Endothelial cell of umbilical vein (primary cell): ENCODE results near the gene HLTF. TPM values are rescaled to one million over a fixed set of nuclear protein-coding genes. Genes with fewer than 3 reads are reported as not detected.

ENCODE experiments used
- BruUV-seq: library from RNA; stranded (reverse); fragments of 400-500 nt; replicated peaks from 2 replicates; lab custom pipeline; 2021; lab: Mats Ljungman, UMichigan
- CTCF ChIA-PET: fragments of 300-600, 350-600 bp; sonication (Branson Sonifier 250); formaldehyde crosslinking; loops from one replicate; lab custom pipeline; 2021; ENCODE audit warnings: antibody characterized with exemption, inconsistent platforms; lab: Charles Lee
- POLR2A ChIA-PET: fragments of 300-600, 350-600 bp; sonication (Branson Sonifier 250); formaldehyde crosslinking; loops from one replicate; lab custom pipeline; 2021; ENCODE audit warnings: antibody characterized with exemption, inconsistent platforms; lab: Charles Lee
- DNase-seq: peaks from one replicate; pipeline ENCODE4 v3.0.0-alpha.2; 2011; ENCODE audit warnings: low read depth, low spot score
- FAIRE-seq: peaks from 2 replicates; lab custom pipeline; 2011; peaks lifted over from hg19 to GRCh38; lab: Jason Lieb, UNC
- H2AFZ ChIP-seq: 2 replicates; pipeline ENCODE4 v1.6.0; 2012; ENCODE audit warnings: low read depth, low read length, control low read depth, inconsistent platforms
- H3K27ac ChIP-seq: 2 replicates; pipeline ENCODE4 v1.5.1; 2011; ENCODE audit warnings: low read depth, mild to moderate bottlenecking, control low read depth, low read length, moderate library complexity; ENCODE audit not compliant: insufficient read depth
- H3K27me3 ChIP-seq, 2 experiments: 2 replicates each; pipeline versions ENCODE4 v1.6.0 to v1.6.1; 2011; ENCODE audit warnings: low read length in 2 of 2, mixed read lengths in 1 of 2; ENCODE audit not compliant: control insufficient read depth in 2 of 2, insufficient read depth in 2 of 2
- H3K36me3 ChIP-seq, 2 experiments: 2 replicates in 1 of 2; 3 replicates in 1 of 2; pipeline ENCODE4 v1.5.1; 2011; ENCODE audit warnings: low read length in 2 of 2, mild to moderate bottlenecking in 1 of 2, moderate library complexity in 1 of 2; ENCODE audit not compliant: control insufficient read depth in 2 of 2, insufficient read depth in 2 of 2; ENCODE audit errors: extremely low read depth in 1 of 2
- H3K4me1 ChIP-seq: 3 replicates; pipeline ENCODE4 v1.5.1; 2011; ENCODE audit warnings: mild to moderate bottlenecking, low read length; ENCODE audit not compliant: control insufficient read depth, insufficient read depth; ENCODE audit errors: extremely low read depth
- H3K4me2 ChIP-seq: 2 replicates; pipeline ENCODE4 v1.6.1; 2011; ENCODE audit warnings: low read length, control low read depth, mixed read lengths; ENCODE audit not compliant: insufficient read depth
- H3K4me3 ChIP-seq, 3 experiments: fragments of 200-600 bp in 1 of 3; sonication (generic), shearing (Covaris generic) in 1 of 3; replicated peaks in 1 of 3; 2 replicates each; pipeline ENCODE4 v1.5.1; 2011 to 2016; ENCODE audit warnings: control low read depth in 3 of 3, low read length in 3 of 3, mild to moderate bottlenecking in 2 of 3, inconsistent platforms in 1 of 3, low read depth in 1 of 3, moderate library complexity in 1 of 3; ENCODE audit not compliant: insufficient read depth in 1 of 3
- H3K79me2 ChIP-seq: 2 replicates; pipeline ENCODE4 v1.6.0; 2012; ENCODE audit warnings: low read length, inconsistent platforms; ENCODE audit not compliant: control insufficient read depth, insufficient read depth
- H3K9ac ChIP-seq: replicated peaks from 2 replicates; pipeline ENCODE3; 2011; ENCODE audit warnings: low read length, control low read depth; ENCODE audit not compliant: insufficient read depth; ENCODE audit errors: extremely low read depth
- H3K9me1 ChIP-seq: replicated peaks from 3 replicates; pipeline ENCODE4 v1.6.0; 2011; ENCODE audit warnings: mild to moderate bottlenecking, low read length; ENCODE audit not compliant: control insufficient read depth, insufficient read depth; ENCODE audit errors: extremely low read depth
- H3K9me3 ChIP-seq: replicated peaks from 2 replicates; pipeline ENCODE4 v1.5.1; 2012; ENCODE audit warnings: low read length, inconsistent platforms; ENCODE audit not compliant: control insufficient read depth, insufficient read depth
- H4K20me1 ChIP-seq: replicated peaks from 2 replicates; pipeline ENCODE3; 2011; ENCODE audit warnings: mild to moderate bottlenecking, low read length; ENCODE audit not compliant: control insufficient read depth, insufficient read depth; ENCODE audit errors: extremely low read depth
- EZH2 ChIP-seq: IDR thresholded peaks from 2 replicates; pipeline ENCODE4 v1.6.1; 2012; ENCODE audit warnings: borderline replicate concordance, low read depth, mild to moderate bottlenecking, moderate library complexity, low read length, inconsistent platforms; ENCODE audit not compliant: severe bottlenecking
- FOS ChIP-seq: IDR thresholded peaks from 2 replicates; pipeline ENCODE4 v1.6.1; 2011; ENCODE audit warnings: mild to moderate bottlenecking, low read length, moderate library complexity, borderline replicate concordance; ENCODE audit not compliant: insufficient read depth
- GATA2 ChIP-seq: IDR thresholded peaks from 2 replicates; pipeline ENCODE4 v1.7.0; 2011; ENCODE audit warnings: low read depth, mild to moderate bottlenecking, moderate library complexity, mixed read lengths, low read length; ENCODE audit not compliant: insufficient read length, insufficient read depth
- MYC ChIP-seq: IDR thresholded peaks from one replicate; pipeline ENCODE4 v1.6.1; 2011; ENCODE audit warnings: mild to moderate bottlenecking, low read depth, low read length
- POLR2AphosphoS5 ChIP-seq: IDR thresholded peaks from 2 replicates; pipeline ENCODE4 v1.6.1; 2012; ENCODE audit warnings: low read depth, mild to moderate bottlenecking, control low read depth, low read length, moderate library complexity; ENCODE audit not compliant: insufficient read depth
- dilution Hi-C: fragments of 300-500 bp; cut with MboI; formaldehyde crosslinking; loops from one replicate; pipeline ENCODE4 v1.15.0; 2019; ENCODE audit warnings: low sequenced_read_pairs; ENCODE audit not compliant: extremely low pct_ligation_motif_present
- intact Hi-C: fragments of 100-400 bp; cut with micrococcal nuclease; formaldehyde crosslinking; loops from one replicate; pipeline ENCODE4 v1.10.0; 2022
- polyA plus RNA-seq, 4 experiments: library from polyadenylated mRNA; depleted of rRNA in 3 of 4; stranded (reverse) in 3 of 4; unstranded in 1 of 4; fragments of >200 nt; gene quantifications; 2 replicates each; pipeline versions ENCODE4 v1.2.1 to v1.2.3, GENCODE V29; 2011 to 2012; ENCODE audit warnings: missing spikeins in 1 of 4
- total RNA-seq: library from RNA; stranded (reverse); gene quantifications from 2 replicates; pipeline ENCODE4 v1.2.3, GENCODE V29; 2021
- TF ChIP-seq, protein P1 (sequence below), 2 donors: IDR thresholded peaks; 1 replicate in 1 of 2; 2 replicates in 1 of 2; pipeline ENCODE4 v1.5.1; 2011; ENCODE audit warnings: low read length in 2 of 2, mild to moderate bottlenecking in 2 of 2, moderate library complexity in 2 of 2, control low read depth in 1 of 2, inconsistent platforms in 1 of 2, low read depth in 1 of 2; ENCODE audit not compliant: insufficient read depth in 1 of 2; ENCODE audit errors: extremely low read depth in 1 of 2
- TF ChIP-seq, protein P2 (sequence below): IDR thresholded peaks from 2 replicates; pipeline ENCODE4 v1.6.1; 2011; ENCODE audit not compliant: insufficient read depth, insufficient read length

The HLTF gene
- total and polyA plus RNA-seq, 2 donors (not counting 3 experiments of a cell fraction or from before 2014, with no cell fraction given), result 8.7 to 24.6 TPM

DNA sequence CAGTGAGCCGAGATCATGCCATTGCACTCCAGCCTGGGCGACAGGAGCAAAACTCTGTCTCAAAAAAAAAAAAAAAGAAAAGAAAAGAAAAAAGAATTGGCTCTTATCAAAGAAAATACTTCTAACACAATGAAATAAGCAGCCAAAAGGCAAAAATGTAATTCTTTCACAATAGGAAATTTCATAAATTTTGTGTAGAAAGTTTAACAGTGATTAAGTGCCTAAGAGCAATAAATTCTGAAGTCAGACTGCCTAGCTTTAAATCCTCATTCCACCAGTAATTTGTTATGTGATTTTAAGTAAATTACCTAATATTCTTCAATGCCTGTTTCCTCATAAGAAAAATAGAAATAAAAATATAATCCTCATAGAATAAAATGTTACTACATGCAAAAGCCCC is 24.6 kb downstream of the HLTF start:
- H3K79me2 ChIP-seq, result no peaks in the 10 kb centered on the region
- ChIA-PET CTCF (no interaction called here), POLR2A (no interaction called here)
- peaks cover 0 to 5% of the 10 kb centered on the region in 2 experiments for H3K36me3 ChIP-seq
- H3K4me3 ChIP-seq, result no peak overlapping the region
- H3K9ac ChIP-seq, result no peak overlapping the region
- BruUV-seq, result no TSS peak
- no peak for DNase-seq
- dilution Hi-C loops (no loop called here), intact Hi-C loops (no loop called here)
- no peaks in the 10 kb centered on the region for H3K27me3 ChIP-seq
- H3K9me1 ChIP-seq, result no peaks in the 10 kb centered on the region
- H4K20me1 ChIP-seq, result no peaks in the 10 kb centered on the region
- H2AFZ ChIP-seq, result no peak overlapping the region
- no peak overlapping the region for H3K27ac ChIP-seq
- no peak overlapping the region for H3K4me2 ChIP-seq
- no peaks in the 10 kb centered on the region for H3K9me3 ChIP-seq
- TF ChIP-seq MYC, result no peak
- no peak for TF ChIP-seq EZH2
- no peak for TF ChIP-seq FOS
- TF ChIP-seq, protein P1, sequence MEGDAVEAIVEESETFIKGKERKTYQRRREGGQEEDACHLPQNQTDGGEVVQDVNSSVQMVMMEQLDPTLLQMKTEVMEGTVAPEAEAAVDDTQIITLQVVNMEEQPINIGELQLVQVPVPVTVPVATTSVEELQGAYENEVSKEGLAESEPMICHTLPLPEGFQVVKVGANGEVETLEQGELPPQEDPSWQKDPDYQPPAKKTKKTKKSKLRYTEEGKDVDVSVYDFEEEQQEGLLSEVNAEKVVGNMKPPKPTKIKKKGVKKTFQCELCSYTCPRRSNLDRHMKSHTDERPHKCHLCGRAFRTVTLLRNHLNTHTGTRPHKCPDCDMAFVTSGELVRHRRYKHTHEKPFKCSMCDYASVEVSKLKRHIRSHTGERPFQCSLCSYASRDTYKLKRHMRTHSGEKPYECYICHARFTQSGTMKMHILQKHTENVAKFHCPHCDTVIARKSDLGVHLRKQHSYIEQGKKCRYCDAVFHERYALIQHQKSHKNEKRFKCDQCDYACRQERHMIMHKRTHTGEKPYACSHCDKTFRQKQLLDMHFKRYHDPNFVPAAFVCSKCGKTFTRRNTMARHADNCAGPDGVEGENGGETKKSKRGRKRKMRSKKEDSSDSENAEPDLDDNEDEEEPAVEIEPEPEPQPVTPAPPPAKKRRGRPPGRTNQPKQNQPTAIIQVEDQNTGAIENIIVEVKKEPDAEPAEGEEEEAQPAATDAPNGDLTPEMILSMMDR (IDR thresholded peaks at IDR 0.05; ENCODE audit: extremely low read depth in 1 of 2, insufficient read depth in 1 of 2, low read depth in 1 of 2, low read length in 2 of 2), result no peak
- no peak for TF ChIP-seq POLR2AphosphoS5
- TF ChIP-seq GATA2, result no peak
- TF ChIP-seq, protein P2, sequence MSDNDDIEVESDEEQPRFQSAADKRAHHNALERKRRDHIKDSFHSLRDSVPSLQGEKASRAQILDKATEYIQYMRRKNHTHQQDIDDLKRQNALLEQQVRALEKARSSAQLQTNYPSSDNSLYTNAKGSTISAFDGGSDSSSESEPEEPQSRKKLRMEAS, result no peak
- FAIRE-seq, result no peak
- no peaks in the 10 kb centered on the region for H3K4me1 ChIP-seq
